CD4-positive, alpha-beta T cell treated with Interleukin-4 for 4 hours (primary cell): ENCODE results near the gene WDR1.
A peak's percentile ranks its signal among the peaks of the same experiment; 100 is the strongest.
"Not testable (repeated sequence)": the region's sequence is repeated elsewhere in the genome, so short reads cannot be mapped to it uniquely, and the experiment has no call there.

Experiments
- DNase-seq: peaks from one replicate; pipeline ENCODE4 v3.0.0-alpha.2; 2020

Gene WDR1

GRCh38 chr4:10130178-10130888 lies 13.7 kb upstream of the WDR1 start:
- no peak for DNase-seq

GRCh38 chr4:10129196-10130177 lies 12.9 kb upstream of the WDR1 start:
- no peak for DNase-seq

- DNase-seq, result no peak
These were observed 12.2 kb upstream of the WDR1 start for GRCh38 chr4:10128761-10129160.

GRCh38 chr4:10127531-10127930 lies 10.9 kb upstream of the WDR1 start:
- not testable (repeated sequence) for DNase-seq

DNA sequence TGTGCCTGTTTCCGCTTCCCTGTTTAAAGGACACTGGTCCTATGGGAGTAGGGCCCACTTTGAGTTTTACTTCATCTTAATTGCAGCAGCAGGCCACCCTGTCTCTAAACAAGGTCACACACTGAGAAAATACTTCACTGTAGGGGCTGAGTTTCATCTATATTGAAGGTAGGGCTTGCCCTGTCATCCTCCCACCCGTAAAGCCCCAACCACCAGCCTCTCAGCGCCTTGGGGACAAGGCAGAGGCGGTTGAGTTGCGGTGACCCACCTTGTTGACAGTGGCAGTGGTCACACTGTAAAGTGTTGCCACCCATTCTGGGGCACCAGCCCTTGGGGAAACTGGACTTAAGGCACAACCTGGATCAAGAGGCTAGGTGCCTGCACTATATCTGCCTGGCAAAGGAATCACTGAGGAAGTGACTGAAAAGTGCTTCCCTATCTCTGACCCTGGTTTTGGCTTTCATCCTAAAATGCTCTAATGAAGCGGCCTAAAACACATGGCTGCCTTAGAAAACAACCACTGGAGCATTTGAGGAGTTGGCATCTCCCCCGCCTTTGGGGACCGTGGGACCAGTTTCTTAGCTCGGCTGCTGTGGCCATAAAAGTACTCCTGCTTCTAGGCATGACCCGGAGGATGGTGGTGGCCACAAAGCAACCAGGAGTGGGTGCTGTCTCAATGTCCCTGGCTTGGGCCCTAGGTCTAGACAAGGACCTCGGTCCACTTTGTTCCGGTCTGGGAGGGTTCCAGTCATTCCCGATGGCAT lies 7.8 kb upstream of the WDR1 start:
- no peak for DNase-seq

- no peak for DNase-seq
These were observed 6.9 kb upstream of the WDR1 start for GRCh38 chr4:10123227-10124101.

DNA sequence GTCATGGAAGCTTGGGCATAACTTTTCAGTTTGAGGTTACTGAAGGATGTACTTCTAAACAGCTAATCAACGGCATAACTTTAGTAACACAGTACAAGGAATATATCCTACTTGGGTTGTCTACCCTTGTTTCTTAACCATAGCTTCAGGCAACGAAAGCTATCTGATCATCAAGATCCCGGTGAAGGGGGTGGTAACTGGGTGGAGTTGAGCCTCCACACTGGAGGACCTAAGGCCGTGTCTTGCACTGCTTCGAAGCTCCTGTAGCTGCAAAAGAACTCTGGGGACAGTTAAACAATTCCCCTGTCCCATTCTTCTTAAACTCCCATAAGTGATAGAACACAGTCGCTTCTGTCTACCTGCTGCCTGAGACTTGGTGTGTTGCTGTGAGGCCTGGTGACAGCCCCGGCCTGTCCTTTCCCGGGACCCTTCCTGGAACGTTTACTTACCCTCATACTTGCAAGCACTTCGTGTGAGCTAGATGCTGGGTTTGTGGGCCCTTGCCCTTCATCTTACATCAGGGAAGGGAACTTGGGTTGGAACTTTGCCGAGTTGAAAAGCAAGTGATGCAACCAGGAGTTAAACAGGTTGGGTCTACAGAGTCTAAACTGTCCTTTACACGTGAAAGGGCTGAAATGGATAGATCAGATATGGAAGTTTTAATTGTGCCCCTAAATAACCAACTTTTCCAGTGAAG lies 5.8 kb upstream of the WDR1 start:
- no peak for DNase-seq

DNA sequence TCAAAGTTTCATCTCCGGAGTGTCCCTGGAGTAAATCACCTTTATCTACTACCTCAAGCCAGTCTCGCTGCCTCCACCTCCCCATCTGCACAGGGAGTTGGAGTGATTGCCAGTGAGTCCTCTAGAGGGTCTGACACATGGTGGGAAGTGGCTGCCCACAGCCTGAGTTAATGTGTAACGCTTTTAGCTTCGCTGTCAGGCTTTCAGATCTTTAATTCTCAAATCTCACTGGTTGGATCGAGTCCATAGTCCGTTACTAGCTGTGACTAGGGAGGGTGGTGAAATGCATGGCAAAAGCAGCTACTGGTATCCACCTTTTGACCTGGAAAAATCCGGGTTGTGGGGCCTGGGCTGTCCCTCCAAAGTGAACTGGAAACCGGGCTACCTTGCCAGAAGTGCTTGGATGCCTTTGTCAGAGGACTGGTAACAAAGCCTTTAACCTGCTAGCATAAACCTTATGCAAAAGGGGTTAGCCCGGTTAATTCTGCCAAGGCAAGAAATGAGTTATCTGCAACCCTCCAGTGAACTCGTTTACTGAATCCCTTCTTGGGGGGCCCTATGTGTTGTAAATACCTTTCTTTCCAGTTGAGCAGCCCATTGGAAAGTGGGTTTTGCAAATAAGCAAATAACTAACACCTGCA lies 5.1 kb upstream of the WDR1 start:
- no peak for DNase-seq

DNA sequence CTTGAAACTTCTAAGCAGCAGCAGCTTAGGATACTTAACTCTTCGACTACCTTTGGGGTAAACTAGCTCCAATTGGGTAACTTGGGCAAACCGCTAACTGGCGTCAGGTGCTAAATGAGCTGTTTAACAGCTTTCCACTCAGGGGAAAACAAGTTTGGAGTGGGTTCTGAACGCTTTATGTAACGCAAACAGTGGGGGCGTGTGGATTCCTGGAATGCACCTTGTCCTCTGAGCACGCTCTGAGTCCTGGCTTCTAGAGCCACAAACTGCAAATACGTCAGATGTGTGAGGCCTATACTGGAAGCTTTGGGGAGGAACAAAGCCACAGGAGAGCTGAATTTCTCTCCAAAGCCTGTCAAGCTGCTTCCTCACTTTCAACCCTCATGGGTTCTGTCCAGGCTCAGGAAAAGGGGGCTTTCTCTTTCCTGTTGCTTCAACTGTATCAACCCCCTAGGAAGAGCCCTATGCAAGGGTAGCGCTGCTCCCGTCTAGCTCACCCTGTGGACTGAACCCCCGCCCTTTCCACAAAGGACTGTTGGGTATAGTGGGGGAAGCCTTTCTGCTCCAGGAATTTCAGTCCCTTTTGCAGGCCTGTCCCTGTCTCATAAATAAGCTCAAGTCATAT lies 4.5 kb upstream of the WDR1 start:
- DNase-seq, result no peak

GRCh38 chr4:10119773-10120172 lies 3.2 kb upstream of the WDR1 start:
- no peak for DNase-seq

DNA sequence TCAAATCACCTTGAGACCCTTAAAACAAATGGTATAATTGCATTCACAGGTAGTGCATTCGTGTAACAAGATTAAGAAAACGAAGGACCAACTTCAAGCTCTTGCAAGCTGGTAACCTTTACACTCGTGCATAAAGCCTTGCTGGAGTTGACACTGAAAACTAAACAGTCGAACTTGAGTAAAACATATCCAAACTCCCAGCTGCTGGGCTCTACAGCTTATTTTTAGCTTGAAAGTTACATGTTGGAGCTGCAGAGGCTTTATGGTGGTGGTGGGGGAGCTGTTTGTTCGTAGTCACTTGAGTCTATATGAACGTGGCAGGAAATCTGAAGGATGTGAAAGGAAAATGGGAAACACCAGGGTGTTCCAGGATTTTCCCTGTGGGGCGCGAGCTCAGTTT lies 2.7 kb upstream of the WDR1 start:
- DNase-seq, result no peak

GRCh38 chr4:10118048-10119004 lies 1.7 kb upstream of the WDR1 start:
- no peak for DNase-seq

DNA sequence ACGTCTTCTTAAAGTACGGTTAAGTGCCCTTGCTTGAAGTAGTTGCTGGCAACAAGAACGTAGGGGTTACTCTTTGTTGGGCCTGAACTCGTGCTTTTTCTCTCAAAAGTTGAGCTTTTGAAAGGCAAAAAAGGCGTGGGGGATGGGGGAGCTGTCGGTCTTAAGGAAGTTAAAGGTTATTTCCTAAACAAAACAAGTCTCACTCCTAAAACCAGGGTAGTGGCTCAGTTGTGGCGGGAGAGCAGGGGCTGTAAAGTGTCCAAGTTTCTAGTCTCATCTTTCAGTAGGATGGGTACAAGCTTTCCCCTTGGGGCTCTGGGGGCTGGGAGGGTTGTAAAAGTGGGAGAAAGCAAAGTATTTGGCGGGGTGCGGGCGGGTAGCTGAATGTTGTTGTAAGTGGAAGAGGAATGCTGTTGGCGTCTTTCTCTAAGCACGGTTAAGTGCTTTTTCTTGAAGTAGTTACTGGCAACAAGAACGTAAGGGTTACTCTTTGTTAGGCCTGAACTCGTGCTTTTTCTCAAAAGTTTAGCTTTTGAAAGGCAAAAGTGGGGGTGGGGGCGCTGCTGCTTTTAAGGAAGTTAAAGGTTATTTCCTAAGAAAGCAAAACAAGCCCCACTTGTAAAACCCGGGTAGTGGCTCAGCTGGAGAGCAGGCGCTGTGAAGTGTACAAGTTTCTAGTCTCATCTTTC lies 904 bp upstream of the WDR1 start:
- peak; percentile 64 for DNase-seq

- DNase-seq, result peak; percentile 73
These were observed 616 bp downstream of the WDR1 start for GRCh38 chr4:10115797-10116568.

DNA sequence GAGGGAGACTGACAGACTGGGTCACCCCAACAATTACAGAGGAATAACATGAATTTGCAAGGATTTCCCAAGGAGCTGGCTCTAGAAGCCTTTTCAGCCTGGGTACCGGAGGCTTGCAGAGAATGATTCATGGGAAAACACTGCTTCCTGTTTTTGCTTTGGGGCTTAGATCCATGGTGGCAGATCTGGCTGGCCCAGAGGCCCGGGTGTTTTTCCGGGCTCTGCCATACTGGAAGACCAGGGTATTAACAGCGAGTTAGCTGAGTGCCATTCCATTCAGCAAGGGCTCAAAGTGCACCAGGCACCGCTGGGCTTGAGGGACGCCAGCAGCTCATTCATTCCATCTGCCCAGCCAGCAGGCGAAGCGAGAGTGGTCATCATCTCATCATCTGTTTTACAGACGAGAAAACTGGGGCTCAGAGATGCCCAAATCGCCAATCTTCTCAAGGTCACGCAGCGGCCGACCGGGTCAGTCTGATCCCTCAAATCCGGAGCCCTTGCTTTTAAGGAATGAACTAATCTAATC lies 1.3 kb downstream of the WDR1 start:
- no peak for DNase-seq

GRCh38 chr4:10114607-10115006 lies 2.0 kb downstream of the WDR1 start:
- DNase-seq, result no peak

DNA sequence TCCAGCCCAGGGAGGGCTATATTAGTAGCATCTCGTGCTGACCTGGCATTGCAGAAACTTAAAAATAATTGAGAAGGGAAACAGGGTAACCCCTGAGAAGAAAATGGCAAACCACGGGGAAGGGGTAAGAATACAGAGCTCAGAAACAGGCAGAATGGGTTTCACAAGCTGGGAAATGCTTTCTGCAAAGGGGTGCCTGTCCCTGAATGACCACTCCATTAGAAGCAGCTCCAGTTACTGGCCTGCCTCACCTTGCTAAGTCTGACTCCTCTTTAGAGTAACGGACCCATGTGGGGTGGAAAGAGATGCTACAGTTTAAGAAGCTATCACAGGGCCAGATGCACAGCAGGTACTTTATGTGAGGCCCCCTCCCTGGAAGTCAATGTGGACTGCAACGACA lies 2.5 kb downstream of the WDR1 start:
- DNase-seq, result no peak
